ENCODE data around the gene GIMAP8. TPM values are rescaled to one million over a fixed set of nuclear protein-coding genes. Genes with fewer than 3 reads are reported as not detected.
A peak's percentile ranks its signal among the peaks of the same experiment; 100 is the strongest.

The GIMAP8 gene
- total RNA-seq, 4 donors from 2014 or later = 7.1 to 18.5 (median 15.4) TPM

DNA sequence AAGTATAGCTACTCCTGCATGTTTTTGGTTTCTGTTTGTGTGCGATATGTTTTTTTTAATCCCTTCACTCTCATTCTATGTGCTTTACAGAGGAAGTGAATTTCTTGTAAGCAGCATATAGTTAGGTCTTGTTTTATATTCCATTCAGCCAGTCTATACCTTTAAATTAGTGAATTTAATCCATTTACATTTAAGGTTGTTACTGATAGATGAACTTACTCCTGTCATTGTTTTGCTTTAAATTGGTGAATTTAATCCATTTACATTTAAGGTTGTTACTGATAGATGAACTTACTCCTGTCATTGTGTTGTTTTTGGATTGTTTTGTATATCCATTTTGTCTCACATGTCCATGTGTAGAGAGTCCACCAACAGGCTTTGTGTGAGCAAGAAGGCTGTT lies 11.1 kb downstream of the GIMAP8 start:
- peaks cover 0 to 11% (median 0%) of the 10 kb centered on the region in 4 donors for H3K36me3 ChIP-seq
- 88% methylated on average over 1 of the region's 1 CpG for WGBS
- no peak overlapping the region for H3K4me3 ChIP-seq
- no peak for TF ChIP-seq POLR2A (IDR thresholded peaks at IDR 0.05; ENCODE audit: low read depth)
- DNase-seq (ENCODE audit: extremely low spot score) = no peak
- intact Hi-C loops (cut with DNase I) = no loop called here
- H3K27me3 ChIP-seq = no peaks in the 10 kb centered on the region
- H3K9me3 ChIP-seq = peaks cover 0 to 38% (median 33%) of the 10 kb centered on the region in 4 donors
- H3K27ac ChIP-seq (replicated peaks in 1 of 4) = no peak overlapping the region
- peaks cover 0 to 9% (median 0%) of the 10 kb centered on the region in 4 donors for H3K4me1 ChIP-seq

DNA sequence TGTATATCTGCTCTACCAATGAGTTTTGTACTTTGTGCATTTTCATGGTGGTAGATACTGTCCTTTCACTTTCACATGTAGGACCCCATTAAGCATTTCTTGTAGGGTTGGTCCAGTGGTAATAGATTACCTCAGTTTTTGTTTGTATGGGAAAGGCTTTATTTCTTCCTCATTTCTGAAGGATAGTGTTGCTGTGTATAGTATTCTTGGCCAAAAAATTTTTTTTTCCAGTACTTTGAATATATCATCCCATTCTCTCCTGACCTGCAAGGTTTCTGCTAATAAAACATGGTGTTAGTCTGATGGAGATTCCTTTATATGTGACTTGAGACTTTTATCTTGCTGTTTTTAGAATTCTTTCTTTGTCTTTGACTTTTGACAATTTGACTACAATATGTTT lies 12.0 kb downstream of the GIMAP8 start:
- Histone ChIP-seq H3K27me3 (no peaks in the 10 kb centered on the region), H3K36me3 (peaks cover 0 to 20% (median 0%) of the 10 kb centered on the region in 4 donors), H3K4me1 (peaks cover 0 to 9% (median 0%) of the 10 kb centered on the region in 4 donors), H3K9me3 (peaks cover 0 to 38% (median 33%) of the 10 kb centered on the region in 4 donors), H3K27ac (replicated peaks in 1 of 4) (no peak overlapping the region), H3K4me3 (no peak overlapping the region)
- no peak for DNase-seq (ENCODE audit: extremely low spot score)
- intact Hi-C loops (cut with DNase I) = no loop called here
- TF ChIP-seq, protein P1, sequence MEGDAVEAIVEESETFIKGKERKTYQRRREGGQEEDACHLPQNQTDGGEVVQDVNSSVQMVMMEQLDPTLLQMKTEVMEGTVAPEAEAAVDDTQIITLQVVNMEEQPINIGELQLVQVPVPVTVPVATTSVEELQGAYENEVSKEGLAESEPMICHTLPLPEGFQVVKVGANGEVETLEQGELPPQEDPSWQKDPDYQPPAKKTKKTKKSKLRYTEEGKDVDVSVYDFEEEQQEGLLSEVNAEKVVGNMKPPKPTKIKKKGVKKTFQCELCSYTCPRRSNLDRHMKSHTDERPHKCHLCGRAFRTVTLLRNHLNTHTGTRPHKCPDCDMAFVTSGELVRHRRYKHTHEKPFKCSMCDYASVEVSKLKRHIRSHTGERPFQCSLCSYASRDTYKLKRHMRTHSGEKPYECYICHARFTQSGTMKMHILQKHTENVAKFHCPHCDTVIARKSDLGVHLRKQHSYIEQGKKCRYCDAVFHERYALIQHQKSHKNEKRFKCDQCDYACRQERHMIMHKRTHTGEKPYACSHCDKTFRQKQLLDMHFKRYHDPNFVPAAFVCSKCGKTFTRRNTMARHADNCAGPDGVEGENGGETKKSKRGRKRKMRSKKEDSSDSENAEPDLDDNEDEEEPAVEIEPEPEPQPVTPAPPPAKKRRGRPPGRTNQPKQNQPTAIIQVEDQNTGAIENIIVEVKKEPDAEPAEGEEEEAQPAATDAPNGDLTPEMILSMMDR (IDR thresholded peaks at IDR 0.05) = no peak
- no peak for TF ChIP-seq POLR2AphosphoS5 (IDR thresholded peaks at IDR 0.05)
- no peak for TF ChIP-seq EP300 (IDR thresholded peaks at IDR 0.05)
- TF ChIP-seq POLR2A (IDR thresholded peaks at IDR 0.05; ENCODE audit: low read depth) = no peak

DNA sequence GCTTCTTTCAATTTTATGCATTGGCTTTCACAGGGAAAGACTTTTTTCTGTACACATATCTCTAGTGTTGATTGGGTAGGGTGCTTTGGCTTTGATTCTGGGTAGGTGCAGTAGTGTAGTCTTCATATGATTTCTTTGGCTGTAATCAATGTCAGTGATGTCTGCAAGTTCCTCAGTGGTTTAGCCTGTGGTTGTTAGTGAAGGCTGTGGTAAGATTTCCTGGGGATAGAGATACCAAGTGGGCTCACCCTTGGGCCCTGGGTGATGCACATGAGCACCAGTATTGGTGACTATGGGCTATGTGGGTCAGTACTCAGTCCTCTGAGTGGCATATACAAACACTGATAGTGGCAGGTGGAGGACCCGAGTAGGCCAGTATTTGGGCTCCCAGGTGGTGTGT lies 13.0 kb downstream of the GIMAP8 start:
- peaks cover 0 to 9% (median 0%) of the 10 kb centered on the region in 4 donors for H3K4me1 ChIP-seq
- intact Hi-C loops (cut with DNase I) = no loop called here
- no peak for DNase-seq (ENCODE audit: extremely low spot score)
- WGBS = 88% methylated on average over 1 of the region's 1 CpG
- no peak overlapping the region for H3K27ac ChIP-seq (replicated peaks in 1 of 4)
- no peak for TF ChIP-seq EP300 (IDR thresholded peaks at IDR 0.05)
- no peak for TF ChIP-seq POLR2AphosphoS5 (IDR thresholded peaks at IDR 0.05)
- H3K9me3 ChIP-seq = peaks cover 0 to 38% (median 33%) of the 10 kb centered on the region in 4 donors
- peaks cover 0 to 30% (median 0%) of the 10 kb centered on the region in 4 donors for H3K36me3 ChIP-seq
- H3K27me3 ChIP-seq = peaks cover 0 to 5% (median 0%) of the 10 kb centered on the region in 4 donors
- no peak overlapping the region for H3K4me3 ChIP-seq

DNA sequence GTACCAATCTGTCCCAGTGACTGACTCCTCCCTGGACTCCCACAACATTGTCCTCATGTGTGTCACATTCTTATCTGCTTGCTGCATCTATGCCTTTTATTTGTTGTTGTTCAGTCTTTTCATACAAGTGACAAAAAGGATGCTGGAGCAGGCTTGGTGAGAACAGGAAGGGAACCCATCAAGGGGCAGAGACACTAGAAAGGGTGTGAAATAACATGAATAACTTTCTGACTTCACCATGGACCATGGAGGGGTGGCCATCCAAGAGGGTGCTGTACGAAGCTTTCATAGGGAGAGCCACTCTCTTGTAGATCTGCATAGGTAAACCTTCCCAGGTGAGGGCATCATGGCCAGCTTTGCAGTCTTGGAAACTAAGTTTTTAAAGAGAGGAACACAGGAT lies 14.5 kb downstream of the GIMAP8 start:
- no peak overlapping the region for H3K4me3 ChIP-seq
- intact Hi-C loops (cut with DNase I) = no loop called here
- TF ChIP-seq, protein P1 (IDR thresholded peaks at IDR 0.05) = no peak
- TF ChIP-seq EP300 (IDR thresholded peaks at IDR 0.05) (no peak), POLR2AphosphoS5 (IDR thresholded peaks at IDR 0.05) (no peak)
- 64% methylated on average over 1 of the region's 1 CpG for WGBS
- H3K9me3 ChIP-seq = peaks cover 0 to 38% (median 33%) of the 10 kb centered on the region in 4 donors
- DNase-seq (ENCODE audit: extremely low spot score) = peak; percentile 64
- H3K36me3 ChIP-seq = peaks cover 0 to 41% (median 0%) of the 10 kb centered on the region in 4 donors
- peaks cover 0 to 9% (median 0%) of the 10 kb centered on the region in 4 donors for H3K4me1 ChIP-seq
- peaks cover 0 to 5% (median 0%) of the 10 kb centered on the region in 4 donors for H3K27me3 ChIP-seq
- no peak overlapping the region for H3K27ac ChIP-seq (replicated peaks in 1 of 4)

DNA sequence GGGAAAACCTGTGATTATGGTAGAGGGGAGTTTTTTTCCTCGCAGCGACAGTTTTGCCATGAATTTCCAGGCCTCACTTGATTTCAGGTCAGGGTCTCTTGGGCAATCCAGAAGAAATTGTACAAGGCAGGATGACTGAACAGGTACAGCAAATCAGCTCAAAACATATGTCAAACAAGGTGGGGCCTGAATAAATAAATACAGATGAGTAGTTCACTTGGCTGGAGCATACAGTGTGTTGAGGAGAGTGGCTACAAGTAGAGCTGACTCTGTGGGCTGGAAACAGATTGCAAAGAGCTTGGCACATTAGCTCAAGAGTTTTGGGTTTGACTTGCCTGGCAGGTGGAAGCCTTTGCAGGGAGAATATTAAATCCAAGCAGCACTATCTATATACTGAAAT lies 15.0 kb downstream of the GIMAP8 start:
- TF ChIP-seq POLR2A (IDR thresholded peaks at IDR 0.05; ENCODE audit: low read depth) = no peak
- TF ChIP-seq EP300 (IDR thresholded peaks at IDR 0.05) = no peak
- no peak for TF ChIP-seq POLR2AphosphoS5 (IDR thresholded peaks at IDR 0.05)
- TF ChIP-seq, protein P1 (IDR thresholded peaks at IDR 0.05) = no peak
- Histone ChIP-seq H3K4me3 (no peak overlapping the region), H3K27me3 (peaks cover 0 to 5% (median 0%) of the 10 kb centered on the region in 4 donors), H3K9me3 (peaks cover 0 to 36% (median 32%) of the 10 kb centered on the region in 4 donors), H3K36me3 (peaks cover 0 to 37% (median 0%) of the 10 kb centered on the region in 4 donors), H3K27ac (replicated peaks in 1 of 4) (no peak overlapping the region), H3K4me1 (peaks cover 0 to 9% (median 0%) of the 10 kb centered on the region in 4 donors)
- intact Hi-C loops (cut with DNase I) = no loop called here
- peak; percentile 26 for DNase-seq (ENCODE audit: extremely low spot score)
- WGBS = 74% methylated on average over 2 of the region's 2 CpGs

DNA sequence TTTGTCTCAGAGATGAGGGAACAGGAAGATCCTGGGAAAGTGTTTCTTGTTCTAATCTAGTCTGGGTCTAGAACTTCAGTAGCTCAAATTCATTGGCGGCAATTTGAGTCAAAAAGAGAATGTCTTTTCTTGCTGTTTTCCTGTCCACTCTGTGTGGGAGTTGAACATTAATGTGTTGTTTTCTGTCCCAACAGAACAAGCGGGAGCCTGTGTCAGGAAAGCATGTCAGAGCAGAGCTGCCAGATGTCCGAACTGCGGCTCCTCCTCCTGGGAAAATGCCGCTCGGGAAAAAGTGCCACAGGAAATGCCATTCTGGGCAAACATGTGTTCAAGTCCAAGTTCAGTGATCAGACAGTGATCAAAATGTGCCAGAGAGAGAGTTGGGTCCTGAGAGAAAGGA lies 16.0 kb downstream of the GIMAP8 start:
- Histone ChIP-seq H3K27me3 (peaks cover 0 to 5% (median 0%) of the 10 kb centered on the region in 4 donors), H3K36me3 (peaks cover 0 to 36% (median 2%) of the 10 kb centered on the region in 4 donors), H3K4me3 (peak overlapping the region; percentile 19 to 46 (median 35)), H3K9me3 (peaks cover 0 to 25% (median 21%) of the 10 kb centered on the region in 4 donors), H3K4me1 (peaks cover 0 to 9% (median 0%) of the 10 kb centered on the region in 4 donors), H3K27ac (replicated peaks in 1 of 4) (peak overlapping the region in 2 of 4 donors; percentile 19 to 39)
- WGBS = 74% methylated on average over 6 of the region's 6 CpGs
- intact Hi-C loops (cut with DNase I) = no loop called here
- TF ChIP-seq EP300 (IDR thresholded peaks at IDR 0.05) (no peak), POLR2A (IDR thresholded peaks at IDR 0.05; ENCODE audit: low read depth) (no peak), POLR2AphosphoS5 (IDR thresholded peaks at IDR 0.05) (no peak)
- TF ChIP-seq, protein P1 (IDR thresholded peaks at IDR 0.05) = no peak
- DNase-seq (ENCODE audit: extremely low spot score) = no peak

All from esophagus muscularis mucosa (tissue), 4 donors.